ENCODE data around the gene B4GALT7.

The B4GALT7 gene

DNA sequence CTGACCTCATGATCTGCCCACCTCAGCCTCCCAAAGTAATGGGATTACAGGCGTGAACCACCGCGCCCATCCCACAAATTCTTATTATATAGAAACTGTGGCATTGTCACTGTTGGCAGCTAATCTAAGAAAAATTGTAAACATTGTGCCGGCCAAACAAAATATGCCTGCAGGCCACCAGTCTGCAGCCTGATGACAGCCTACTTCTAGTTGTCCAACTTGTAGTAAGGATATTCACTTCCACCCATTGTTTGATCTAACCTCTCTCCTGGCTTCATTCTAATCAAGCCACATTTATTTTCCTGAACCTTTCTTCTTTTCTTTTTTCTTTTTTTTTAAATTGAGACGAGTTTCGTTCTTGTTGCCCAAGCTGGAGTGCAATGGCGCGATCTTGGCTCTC is 21.6 kb upstream of the B4GALT7 start:
- DNase-seq (ENCODE audit: low read depth in 1 of 2, low spot score in 1 of 2): no peak
- H3K4me3 ChIP-seq (replicated peaks; ENCODE audit: insufficient read depth, low read length): no peak overlapping the region
- TF ChIP-seq POLR2AphosphoS5 (IDR thresholded peaks at IDR 0.05; ENCODE audit: low read depth): no peak
- TF ChIP-seq, protein P1, sequence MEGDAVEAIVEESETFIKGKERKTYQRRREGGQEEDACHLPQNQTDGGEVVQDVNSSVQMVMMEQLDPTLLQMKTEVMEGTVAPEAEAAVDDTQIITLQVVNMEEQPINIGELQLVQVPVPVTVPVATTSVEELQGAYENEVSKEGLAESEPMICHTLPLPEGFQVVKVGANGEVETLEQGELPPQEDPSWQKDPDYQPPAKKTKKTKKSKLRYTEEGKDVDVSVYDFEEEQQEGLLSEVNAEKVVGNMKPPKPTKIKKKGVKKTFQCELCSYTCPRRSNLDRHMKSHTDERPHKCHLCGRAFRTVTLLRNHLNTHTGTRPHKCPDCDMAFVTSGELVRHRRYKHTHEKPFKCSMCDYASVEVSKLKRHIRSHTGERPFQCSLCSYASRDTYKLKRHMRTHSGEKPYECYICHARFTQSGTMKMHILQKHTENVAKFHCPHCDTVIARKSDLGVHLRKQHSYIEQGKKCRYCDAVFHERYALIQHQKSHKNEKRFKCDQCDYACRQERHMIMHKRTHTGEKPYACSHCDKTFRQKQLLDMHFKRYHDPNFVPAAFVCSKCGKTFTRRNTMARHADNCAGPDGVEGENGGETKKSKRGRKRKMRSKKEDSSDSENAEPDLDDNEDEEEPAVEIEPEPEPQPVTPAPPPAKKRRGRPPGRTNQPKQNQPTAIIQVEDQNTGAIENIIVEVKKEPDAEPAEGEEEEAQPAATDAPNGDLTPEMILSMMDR (IDR thresholded peaks at IDR 0.05; ENCODE audit: insufficient read depth, low read length): no peak
- no peak for TF ChIP-seq SPI1 (IDR thresholded peaks at IDR 0.05; ENCODE audit: borderline replicate concordance, low read depth)
- TF ChIP-seq, protein P2, sequence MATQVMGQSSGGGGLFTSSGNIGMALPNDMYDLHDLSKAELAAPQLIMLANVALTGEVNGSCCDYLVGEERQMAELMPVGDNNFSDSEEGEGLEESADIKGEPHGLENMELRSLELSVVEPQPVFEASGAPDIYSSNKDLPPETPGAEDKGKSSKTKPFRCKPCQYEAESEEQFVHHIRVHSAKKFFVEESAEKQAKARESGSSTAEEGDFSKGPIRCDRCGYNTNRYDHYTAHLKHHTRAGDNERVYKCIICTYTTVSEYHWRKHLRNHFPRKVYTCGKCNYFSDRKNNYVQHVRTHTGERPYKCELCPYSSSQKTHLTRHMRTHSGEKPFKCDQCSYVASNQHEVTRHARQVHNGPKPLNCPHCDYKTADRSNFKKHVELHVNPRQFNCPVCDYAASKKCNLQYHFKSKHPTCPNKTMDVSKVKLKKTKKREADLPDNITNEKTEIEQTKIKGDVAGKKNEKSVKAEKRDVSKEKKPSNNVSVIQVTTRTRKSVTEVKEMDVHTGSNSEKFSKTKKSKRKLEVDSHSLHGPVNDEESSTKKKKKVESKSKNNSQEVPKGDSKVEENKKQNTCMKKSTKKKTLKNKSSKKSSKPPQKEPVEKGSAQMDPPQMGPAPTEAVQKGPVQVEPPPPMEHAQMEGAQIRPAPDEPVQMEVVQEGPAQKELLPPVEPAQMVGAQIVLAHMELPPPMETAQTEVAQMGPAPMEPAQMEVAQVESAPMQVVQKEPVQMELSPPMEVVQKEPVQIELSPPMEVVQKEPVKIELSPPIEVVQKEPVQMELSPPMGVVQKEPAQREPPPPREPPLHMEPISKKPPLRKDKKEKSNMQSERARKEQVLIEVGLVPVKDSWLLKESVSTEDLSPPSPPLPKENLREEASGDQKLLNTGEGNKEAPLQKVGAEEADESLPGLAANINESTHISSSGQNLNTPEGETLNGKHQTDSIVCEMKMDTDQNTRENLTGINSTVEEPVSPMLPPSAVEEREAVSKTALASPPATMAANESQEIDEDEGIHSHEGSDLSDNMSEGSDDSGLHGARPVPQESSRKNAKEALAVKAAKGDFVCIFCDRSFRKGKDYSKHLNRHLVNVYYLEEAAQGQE (IDR thresholded peaks at IDR 0.05; ENCODE audit: insufficient replicate concordance, low read depth): no peak
- no peak for TF ChIP-seq GABPA (IDR thresholded peaks at IDR 0.05; ENCODE audit: low read depth)
- no peak overlapping the region for H3K27ac ChIP-seq (replicated peaks)
- peaks cover 2% of the 10 kb centered on the region for H3K27me3 ChIP-seq (ENCODE audit: insufficient read depth, poor library complexity, severe bottlenecking)

DNA sequence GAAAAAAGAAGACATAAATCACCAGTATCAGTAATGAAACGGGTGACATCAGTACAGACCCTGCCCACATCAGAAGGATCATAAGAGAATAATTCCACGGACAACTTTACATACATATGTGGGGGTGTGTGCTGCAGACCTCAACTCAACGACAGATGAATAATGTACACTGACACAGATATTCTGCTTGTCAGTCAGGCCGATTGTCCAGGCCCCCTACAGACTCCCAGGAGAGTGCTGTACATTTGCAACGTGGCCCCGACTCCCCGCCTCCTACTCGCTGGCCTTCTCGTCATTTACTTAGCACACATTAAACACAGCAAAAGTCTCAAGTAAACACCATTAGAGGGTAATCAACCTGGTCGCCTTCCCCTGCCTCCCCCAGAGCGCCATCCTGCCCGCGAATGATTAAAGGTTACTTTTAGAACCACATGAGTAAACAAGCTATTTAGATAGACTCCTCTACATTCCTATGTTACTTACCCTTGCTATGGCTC is 11.5 kb upstream of the B4GALT7 start:
- no peak overlapping the region for H3K27ac ChIP-seq (replicated peaks)
- no peak overlapping the region for H3K4me3 ChIP-seq (replicated peaks; ENCODE audit: insufficient read depth, low read length)
- TF ChIP-seq, protein P2 (IDR thresholded peaks at IDR 0.05; ENCODE audit: insufficient replicate concordance, low read depth): no peak
- no peak for TF ChIP-seq SPI1 (IDR thresholded peaks at IDR 0.05; ENCODE audit: borderline replicate concordance, low read depth)
- TF ChIP-seq GABPA (IDR thresholded peaks at IDR 0.05; ENCODE audit: low read depth): no peak
- TF ChIP-seq, protein P1 (IDR thresholded peaks at IDR 0.05; ENCODE audit: insufficient read depth, low read length): no peak
- TF ChIP-seq POLR2AphosphoS5 (IDR thresholded peaks at IDR 0.05; ENCODE audit: low read depth): no peak
- H3K27me3 ChIP-seq (ENCODE audit: insufficient read depth, poor library complexity, severe bottlenecking): no peaks in the 10 kb centered on the region
- no peak for DNase-seq (ENCODE audit: low read depth in 1 of 2, low spot score in 1 of 2)

DNA sequence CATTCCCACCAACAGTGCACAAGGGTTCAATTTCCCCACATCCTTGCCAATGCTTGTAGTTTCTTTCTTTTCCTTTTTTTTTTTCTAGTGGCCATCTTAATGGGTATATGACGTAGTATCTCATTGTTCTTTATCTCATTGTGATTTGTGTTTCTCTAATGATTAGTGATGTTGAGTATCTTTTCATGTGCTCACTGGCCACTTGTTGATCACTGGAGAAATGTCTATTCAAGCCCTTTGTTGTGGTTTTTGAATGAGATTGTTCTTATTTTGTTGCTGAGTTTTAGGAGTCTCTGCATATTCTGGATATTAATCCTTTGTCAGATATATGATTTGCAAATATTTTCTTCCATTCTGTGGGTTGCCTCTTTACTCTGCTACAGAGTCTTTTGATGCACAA is 9.5 kb upstream of the B4GALT7 start:
- no peak for DNase-seq (ENCODE audit: low read depth in 1 of 2, low spot score in 1 of 2)
- no peaks in the 10 kb centered on the region for H3K27me3 ChIP-seq (ENCODE audit: insufficient read depth, poor library complexity, severe bottlenecking)
- no peak overlapping the region for H3K4me3 ChIP-seq (replicated peaks; ENCODE audit: insufficient read depth, low read length)
- H3K27ac ChIP-seq (replicated peaks): no peak overlapping the region
- TF ChIP-seq POLR2AphosphoS5 (IDR thresholded peaks at IDR 0.05; ENCODE audit: low read depth): no peak
- no peak for TF ChIP-seq SPI1 (IDR thresholded peaks at IDR 0.05; ENCODE audit: borderline replicate concordance, low read depth)
- no peak for TF ChIP-seq GABPA (IDR thresholded peaks at IDR 0.05; ENCODE audit: low read depth)
- TF ChIP-seq, protein P2 (IDR thresholded peaks at IDR 0.05; ENCODE audit: insufficient replicate concordance, low read depth): no peak
- TF ChIP-seq, protein P1 (IDR thresholded peaks at IDR 0.05; ENCODE audit: insufficient read depth, low read length): no peak
